ENCODE measurements around the gene FAXDC2.
"Not testable (repeated sequence)": the region's sequence is repeated elsewhere in the genome, so short reads cannot be mapped to it uniquely, and the experiment has no call there.

FAXDC2 gene

GRCh38 chr5:154844809-154845208 is 5.6 kb downstream of the FAXDC2 start:
- DNase-seq (ENCODE audit: low spot score in 2 of 2) (no peak), ATAC-seq (no peak)
- Mint-ChIP-seq H3K4me3 (no peak overlapping the region), H3K27ac (no peak overlapping the region), H3K9me3 (no peaks in the 10 kb centered on the region), H3K36me3 (no peaks in the 10 kb centered on the region), H3K4me1 (no peaks in the 10 kb centered on the region)

- no peaks in the 10 kb centered on the region for H3K4me1 Mint-ChIP-seq
- H3K27ac Mint-ChIP-seq, result no peak overlapping the region
- no peaks in the 10 kb centered on the region for H3K9me3 Mint-ChIP-seq
- ATAC-seq (no peak), DNase-seq (ENCODE audit: low spot score in 2 of 2) (no peak)
- H3K36me3 Mint-ChIP-seq, result no peaks in the 10 kb centered on the region
- H3K4me3 Mint-ChIP-seq, result no peak overlapping the region
These were observed 7.5 kb downstream of the FAXDC2 start for GRCh38 chr5:154842689-154843530.

- H3K4me1 Mint-ChIP-seq, result no peaks in the 10 kb centered on the region
- ATAC-seq (no peak), DNase-seq (ENCODE audit: low spot score in 2 of 2) (no peak)
- H3K36me3 Mint-ChIP-seq, result no peaks in the 10 kb centered on the region
- peak overlapping the region; percentile 40 for H3K27ac Mint-ChIP-seq
- no peaks in the 10 kb centered on the region for H3K9me3 Mint-ChIP-seq
- no peak overlapping the region for H3K4me3 Mint-ChIP-seq
These were observed 9.1 kb downstream of the FAXDC2 start for GRCh38 chr5:154841273-154841661.

DNA sequence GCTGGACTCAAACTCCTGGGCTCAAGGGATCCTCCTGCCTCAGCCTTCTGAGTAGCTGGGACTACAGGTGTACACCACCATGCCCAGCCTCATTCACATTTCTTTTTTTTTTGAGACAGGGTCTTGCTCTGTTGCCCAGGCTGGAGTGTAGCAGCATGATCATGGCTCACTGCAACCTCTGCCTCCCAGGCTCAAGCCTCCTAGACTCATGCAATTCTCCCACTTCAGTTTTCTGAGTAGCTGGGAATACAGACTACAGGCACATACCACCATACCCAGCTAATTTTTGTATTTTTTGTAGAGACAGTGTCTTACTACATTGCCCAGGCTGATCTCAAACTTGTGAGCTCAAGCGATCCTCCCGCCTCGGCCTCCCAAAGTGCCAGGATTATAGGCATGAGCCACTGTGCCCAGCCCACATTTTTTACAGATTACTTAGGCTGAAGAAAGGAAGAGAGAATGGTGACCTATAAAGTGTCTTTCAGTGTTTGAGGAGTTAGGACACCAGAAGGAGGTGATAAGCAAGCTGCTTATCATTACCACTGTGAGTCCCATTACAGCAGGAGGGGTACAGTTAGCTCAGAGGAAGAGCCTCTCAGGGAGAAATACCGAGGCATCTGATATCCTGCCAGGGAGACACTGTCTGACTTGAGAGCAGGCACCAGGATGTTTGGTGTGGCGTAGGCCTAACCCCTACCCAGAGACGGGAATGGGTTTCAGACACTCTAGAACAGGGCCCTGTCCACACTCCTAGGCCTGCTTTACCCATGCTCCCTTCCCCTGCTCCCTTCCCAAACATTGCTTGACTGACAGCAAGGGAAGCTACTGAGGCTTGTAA is 9.7 kb downstream of the FAXDC2 start:
- no peaks in the 10 kb centered on the region for H3K9me3 Mint-ChIP-seq
- DNase-seq (ENCODE audit: low spot score in 2 of 2) (no peak), ATAC-seq (peak; percentile 19)
- peak overlapping the region; percentile 40 for H3K27ac Mint-ChIP-seq
- no peaks in the 10 kb centered on the region for H3K4me1 Mint-ChIP-seq
- H3K4me3 Mint-ChIP-seq, result no peak overlapping the region
- H3K36me3 Mint-ChIP-seq, result no peaks in the 10 kb centered on the region

- Mint-ChIP-seq H3K4me3 (no peak overlapping the region), H3K4me1 (no peaks in the 10 kb centered on the region), H3K9me3 (no peaks in the 10 kb centered on the region), H3K36me3 (peaks cover 12% of the 10 kb centered on the region), H3K27ac (no peak overlapping the region)
- ATAC-seq (no peak), DNase-seq (ENCODE audit: low spot score in 2 of 2) (no peak)
These were observed 13.1 kb downstream of the FAXDC2 start for GRCh38 chr5:154837009-154837901.

GRCh38 chr5:154836225-154836624 is 14.2 kb downstream of the FAXDC2 start:
- DNase-seq (ENCODE audit: low spot score in 2 of 2) (no peak), ATAC-seq (no peak)
- no peak overlapping the region for H3K27ac Mint-ChIP-seq
- H3K9me3 Mint-ChIP-seq, result no peaks in the 10 kb centered on the region
- no peaks in the 10 kb centered on the region for H3K4me1 Mint-ChIP-seq
- H3K36me3 Mint-ChIP-seq, result peaks cover 14% of the 10 kb centered on the region
- no peak overlapping the region for H3K4me3 Mint-ChIP-seq

DNA sequence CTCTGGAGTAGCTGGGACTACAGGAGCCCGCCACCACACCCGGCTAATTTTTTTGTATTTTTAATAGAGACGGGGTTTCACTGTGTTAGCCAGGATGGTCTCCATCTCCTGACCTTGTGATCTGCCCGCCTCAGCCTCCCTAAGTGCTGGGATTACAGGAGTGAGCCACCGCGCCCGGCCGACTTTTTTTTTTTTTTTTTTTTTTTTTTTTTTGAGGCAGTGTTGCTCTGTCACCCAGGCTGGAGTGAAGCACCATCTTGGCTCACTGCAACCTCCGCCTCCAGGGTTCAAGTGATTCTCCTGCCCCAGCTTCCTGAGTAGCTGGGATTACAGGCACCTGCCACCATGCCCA is 14.7 kb downstream of the FAXDC2 start:
- not testable (repeated sequence) for ATAC-seq; H3K27ac Mint-ChIP-seq; H3K4me3 Mint-ChIP-seq; DNase-seq (ENCODE audit: low spot score in 2 of 2); H3K4me1 Mint-ChIP-seq; H3K9me3 Mint-ChIP-seq
- peaks cover 14% of the 10 kb centered on the region for H3K36me3 Mint-ChIP-seq

DNA sequence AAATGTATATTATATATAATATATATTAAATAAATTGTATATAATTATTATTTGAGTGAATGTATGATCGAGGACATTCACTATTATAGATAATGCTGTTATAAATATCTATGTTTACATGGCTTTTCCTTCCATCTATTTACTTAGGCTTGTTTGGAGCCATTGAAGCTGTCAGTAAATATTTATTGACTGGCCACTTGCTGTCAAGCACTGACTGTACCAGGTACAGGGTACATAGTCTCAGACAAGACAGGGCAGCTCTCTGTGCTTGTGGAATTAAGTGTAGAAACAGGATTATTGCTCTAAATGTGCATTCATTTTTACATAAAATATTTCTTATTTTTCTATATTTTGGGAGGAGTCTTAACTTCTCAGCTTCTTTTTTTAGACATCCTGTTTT is 16.4 kb downstream of the FAXDC2 start:
- Mint-ChIP-seq H3K9me3 (no peaks in the 10 kb centered on the region), H3K27ac (no peak overlapping the region), H3K36me3 (peaks cover 14% of the 10 kb centered on the region), H3K4me3 (no peak overlapping the region), H3K4me1 (peaks cover 18% of the 10 kb centered on the region)
- ATAC-seq (no peak), DNase-seq (ENCODE audit: low spot score in 2 of 2) (no peak)

DNA sequence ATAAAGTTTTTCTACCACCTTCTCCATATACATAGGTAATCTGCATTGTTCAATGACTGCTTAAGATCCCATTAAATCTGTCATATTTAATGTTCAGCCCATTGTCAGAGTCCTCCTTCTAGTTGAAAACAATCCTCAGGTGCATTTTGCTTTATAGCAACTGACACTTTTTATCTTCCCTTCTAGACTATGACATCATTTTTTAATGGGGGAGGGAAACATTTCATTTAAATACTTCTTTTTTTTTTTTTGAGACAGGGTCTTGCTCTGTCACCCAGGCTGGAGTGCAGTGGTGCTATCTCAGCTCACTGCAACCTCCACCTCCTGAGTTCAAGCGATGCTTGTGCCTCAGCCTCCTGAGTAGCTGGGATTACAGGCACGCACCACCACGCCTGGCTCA is 17.6 kb downstream of the FAXDC2 start:
- not testable (repeated sequence) for H3K27ac Mint-ChIP-seq; H3K4me3 Mint-ChIP-seq; DNase-seq (ENCODE audit: low spot score in 2 of 2); ATAC-seq; H3K9me3 Mint-ChIP-seq
- H3K36me3 Mint-ChIP-seq, result peaks cover 14% of the 10 kb centered on the region
- H3K4me1 Mint-ChIP-seq, result peaks cover 27% of the 10 kb centered on the region

- H3K27ac Mint-ChIP-seq, result peak overlapping the region; percentile 84
- H3K4me3 Mint-ChIP-seq, result no peak overlapping the region
- no peak for DNase-seq (ENCODE audit: low spot score in 2 of 2)
- no peaks in the 10 kb centered on the region for H3K9me3 Mint-ChIP-seq
- peaks cover 27% of the 10 kb centered on the region for H3K4me1 Mint-ChIP-seq
- peaks cover 17% of the 10 kb centered on the region for H3K36me3 Mint-ChIP-seq
- ATAC-seq, result no peak
These were observed 19.0 kb downstream of the FAXDC2 start for GRCh38 chr5:154831451-154831850.

- Mint-ChIP-seq H3K4me3 (no peak overlapping the region), H3K27ac (peak overlapping the region; percentile 84), H3K4me1 (peaks cover 31% of the 10 kb centered on the region), H3K36me3 (peaks cover 22% of the 10 kb centered on the region), H3K9me3 (no peaks in the 10 kb centered on the region)
- no peak for DNase-seq (ENCODE audit: low spot score in 2 of 2)
- ATAC-seq, result no peak
These were observed 19.8 kb downstream of the FAXDC2 start for GRCh38 chr5:154830596-154830995.

GRCh38 chr5:154830219-154830595 is 20.2 kb downstream of the FAXDC2 start:
- Mint-ChIP-seq H3K4me3 (no peak overlapping the region), H3K27ac (peak overlapping the region; percentile 84), H3K9me3 (no peaks in the 10 kb centered on the region), H3K4me1 (peaks cover 32% of the 10 kb centered on the region), H3K36me3 (peaks cover 22% of the 10 kb centered on the region)
- ATAC-seq (no peak), DNase-seq (ENCODE audit: low spot score in 2 of 2) (no peak)

GRCh38 chr5:154829589-154830218 is 20.7 kb downstream of the FAXDC2 start:
- Mint-ChIP-seq H3K4me3 (no peak overlapping the region), H3K27ac (peak overlapping the region; percentile 84), H3K4me1 (peaks cover 32% of the 10 kb centered on the region), H3K36me3 (peaks cover 22% of the 10 kb centered on the region), H3K9me3 (no peaks in the 10 kb centered on the region)
- ATAC-seq (peak; percentile 95), DNase-seq (ENCODE audit: low spot score in 2 of 2) (no peak)

DNA sequence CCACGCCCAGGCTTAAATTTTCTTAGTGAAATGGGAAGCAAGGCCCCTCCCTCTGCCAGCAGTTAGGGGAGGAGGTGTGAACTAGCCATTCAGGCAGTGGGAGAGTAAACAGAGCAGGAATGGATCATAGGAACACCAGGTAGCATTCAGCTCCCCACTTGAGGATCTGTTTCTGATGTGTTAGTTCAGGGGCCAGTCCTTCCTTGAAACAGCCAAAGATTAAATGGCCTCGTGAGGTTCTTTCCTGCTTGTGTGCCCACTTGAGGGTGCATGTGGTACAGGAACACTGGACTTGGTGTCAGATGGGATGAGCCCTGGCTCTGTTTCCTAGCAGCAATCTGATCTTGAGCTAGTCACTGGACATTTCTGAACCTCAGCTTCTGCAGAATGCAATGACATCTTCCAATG is 21.2 kb downstream of the FAXDC2 start:
- Mint-ChIP-seq H3K27ac (peak overlapping the region; percentile 84), H3K36me3 (peaks cover 26% of the 10 kb centered on the region), H3K4me1 (peaks cover 32% of the 10 kb centered on the region), H3K9me3 (no peaks in the 10 kb centered on the region), H3K4me3 (no peak overlapping the region)
- no peak for DNase-seq (ENCODE audit: low spot score in 2 of 2)
- ATAC-seq, result no peak

GRCh38 chr5:154824070-154824469 is 26.3 kb downstream of the FAXDC2 start:
- Mint-ChIP-seq H3K27ac (peak overlapping the region; percentile 76), H3K9me3 (no peaks in the 10 kb centered on the region), H3K4me3 (no peak overlapping the region), H3K36me3 (peaks cover 57% of the 10 kb centered on the region), H3K4me1 (peaks cover 39% of the 10 kb centered on the region)
- DNase-seq (ENCODE audit: low spot score in 2 of 2) (no peak), ATAC-seq (no peak)
